Fibroblast of skin of abdomen (primary cell): ENCODE data around the gene FAM118B.
"Not testable (repeated sequence)": the region's sequence is repeated elsewhere in the genome, so short reads cannot be mapped to it uniquely, and the experiment has no call there.

Experiments used
- DNase-seq: peaks from one replicate; pipeline ENCODE4 v3.0.0-alpha.2; 2013

FAM118B gene

GRCh38 chr11:126219547-126219946, 8.0 kb downstream of the FAM118B start:
- DNase-seq: no peak

GRCh38 chr11:126224647-126225294, 13.2 kb downstream of the FAM118B start:
- no peak for DNase-seq

GRCh38 chr11:126225295-126225665, 13.7 kb downstream of the FAM118B start:
- DNase-seq: no peak

- no peak for DNase-seq
Measured at GRCh38 chr11:126226334-126227084, 14.9 kb downstream of the FAM118B start.

- peak; percentile 47 for DNase-seq
Measured at GRCh38 chr11:126229858-126230540, 18.4 kb downstream of the FAM118B start.

- peak; percentile 10 for DNase-seq
Measured at GRCh38 chr11:126231725-126232459, 20.3 kb downstream of the FAM118B start.

- no peak for DNase-seq
Measured at GRCh38 chr11:126232683-126233082, 21.1 kb downstream of the FAM118B start.

GRCh38 chr11:126233391-126233790, 21.8 kb downstream of the FAM118B start:
- DNase-seq: no peak

- no peak for DNase-seq
Measured at GRCh38 chr11:126246636-126247035, 35.1 kb downstream of the FAM118B start.

- no peak for DNase-seq
Measured at GRCh38 chr11:126253265-126253664, 41.7 kb downstream of the FAM118B start.

- DNase-seq: no peak
Measured at GRCh38 chr11:126254819-126255218, 43.2 kb downstream of the FAM118B start.

GRCh38 chr11:126255507-126255906, 43.9 kb downstream of the FAM118B start:
- DNase-seq: not testable (repeated sequence)

GRCh38 chr11:126256216-126256615, 44.6 kb downstream of the FAM118B start:
- DNase-seq: no peak

GRCh38 chr11:126257144-126257543, 45.6 kb downstream of the FAM118B start:
- DNase-seq: no peak

GRCh38 chr11:126257764-126258163, 46.2 kb downstream of the FAM118B start:
- DNase-seq: peak; percentile 48

GRCh38 chr11:126262216-126262615, 50.6 kb downstream of the FAM118B start:
- DNase-seq: no peak

- no peak for DNase-seq
Measured at GRCh38 chr11:126263489-126263888, 51.9 kb downstream of the FAM118B start.

GRCh38 chr11:126265811-126266210, 54.2 kb downstream of the FAM118B start:
- peak; percentile 7 for DNase-seq

- DNase-seq: no peak
Measured at GRCh38 chr11:126267650-126268049, 56.1 kb downstream of the FAM118B start.

- DNase-seq: no peak
Measured at GRCh38 chr11:126268361-126268707, 56.8 kb downstream of the FAM118B start.

GRCh38 chr11:126268708-126269579, 57.4 kb downstream of the FAM118B start, which contains the start of the genes FOXRED1 and SRPRA:
Gene FOXRED1, plus strand, starts transcription at chr11:126269154. Its CDS starts 53 bp downstream, at chr11:126269207.
Gene SRPRA, minus strand, starts transcription at chr11:126268895. Its CDS starts 91 bp downstream, at chr11:126268804.
- DNase-seq: peak; percentile 99

- DNase-seq: no peak
Measured at GRCh38 chr11:126277322-126277721, 65.7 kb downstream of the FAM118B start.
